AG09309 (cell line): ENCODE measurements around the gene CCDC63.

Source experiments
- DNase-seq: peaks from one replicate; pipeline ENCODE4 v3.0.0-alpha.2; 2010; ENCODE audit warnings: low read depth
- H3K4me3 ChIP-seq: 2 replicates; pipeline ENCODE4 v1.5.1; 2011; ENCODE audit warnings: mild to moderate bottlenecking, low read depth, low read length, moderate library complexity; ENCODE audit not compliant: control insufficient read depth
- CTCF ChIP-seq: IDR thresholded peaks from 2 replicates; pipeline ENCODE4 v1.5.1; 2011; ENCODE audit warnings: mild to moderate bottlenecking, low read depth, low read length, inconsistent platforms; ENCODE audit not compliant: insufficient read depth, control insufficient read depth; ENCODE audit errors: missing control alignments

Gene CCDC63

GRCh38 chr12:110930348-110931314 lies 83.8 kb downstream of the CCDC63 start:
- no peak overlapping the region for H3K4me3 ChIP-seq
- no peak for DNase-seq
- no peak for TF ChIP-seq CTCF

- no peak for DNase-seq
- TF ChIP-seq CTCF: no peak
- H3K4me3 ChIP-seq: no peak overlapping the region
Measured at GRCh38 chr12:110931315-110931728, 84.5 kb downstream of the CCDC63 start.

- TF ChIP-seq CTCF: peak; percentile 19
- H3K4me3 ChIP-seq: no peak overlapping the region
- no peak for DNase-seq
Measured at GRCh38 chr12:110932046-110932445, 85.3 kb downstream of the CCDC63 start.

GRCh38 chr12:110933326-110933974 lies 86.7 kb downstream of the CCDC63 start:
- H3K4me3 ChIP-seq: no peak overlapping the region
- no peak for DNase-seq
- no peak for TF ChIP-seq CTCF

- TF ChIP-seq CTCF: no peak
- no peak for DNase-seq
- no peak overlapping the region for H3K4me3 ChIP-seq
Measured at GRCh38 chr12:110934093-110934852, 87.5 kb downstream of the CCDC63 start.

GRCh38 chr12:110935588-110935987 lies 88.8 kb downstream of the CCDC63 start:
- DNase-seq: no peak
- no peak overlapping the region for H3K4me3 ChIP-seq
- no peak for TF ChIP-seq CTCF
